ENCODE measurements around the gene IGSF23.
A peak's percentile ranks its signal among the peaks of the same experiment; 100 is the strongest.

DNA sequence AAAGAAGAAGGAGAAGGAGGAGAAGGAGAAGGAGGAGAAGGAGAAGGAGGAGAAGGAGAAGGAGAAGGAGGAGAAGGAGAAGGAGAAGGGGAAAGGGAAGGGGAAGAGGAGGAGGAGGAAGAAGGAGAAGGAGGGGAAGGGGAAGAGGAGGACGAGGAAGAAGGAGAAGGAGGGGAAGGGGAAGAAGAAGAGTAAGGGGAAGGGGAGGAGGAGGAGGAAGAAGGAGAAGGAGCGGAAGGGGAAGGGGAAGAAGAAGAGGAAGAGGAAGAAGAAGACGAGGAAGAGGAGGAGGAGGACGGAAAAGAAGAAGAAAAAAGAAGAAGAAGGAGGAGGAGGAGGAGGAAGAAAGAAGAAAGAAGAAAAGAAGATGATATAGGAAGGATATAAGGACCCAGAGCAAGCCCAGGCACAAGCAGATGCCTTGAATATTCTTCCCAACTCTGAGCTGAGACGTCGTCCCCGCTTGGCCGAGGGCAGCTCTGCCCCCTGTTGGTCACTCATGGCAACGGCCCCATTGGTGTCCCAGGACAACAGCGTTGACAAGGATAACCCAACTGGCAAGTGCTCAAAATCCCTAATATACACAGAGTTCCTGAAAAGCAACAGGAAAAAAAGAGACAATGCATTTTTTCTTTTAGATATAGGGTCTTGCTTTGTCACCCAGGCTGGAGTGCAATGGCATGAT lies 30.6 kb upstream of the IGSF23 start:
- TF ChIP-seq, protein P1, sequence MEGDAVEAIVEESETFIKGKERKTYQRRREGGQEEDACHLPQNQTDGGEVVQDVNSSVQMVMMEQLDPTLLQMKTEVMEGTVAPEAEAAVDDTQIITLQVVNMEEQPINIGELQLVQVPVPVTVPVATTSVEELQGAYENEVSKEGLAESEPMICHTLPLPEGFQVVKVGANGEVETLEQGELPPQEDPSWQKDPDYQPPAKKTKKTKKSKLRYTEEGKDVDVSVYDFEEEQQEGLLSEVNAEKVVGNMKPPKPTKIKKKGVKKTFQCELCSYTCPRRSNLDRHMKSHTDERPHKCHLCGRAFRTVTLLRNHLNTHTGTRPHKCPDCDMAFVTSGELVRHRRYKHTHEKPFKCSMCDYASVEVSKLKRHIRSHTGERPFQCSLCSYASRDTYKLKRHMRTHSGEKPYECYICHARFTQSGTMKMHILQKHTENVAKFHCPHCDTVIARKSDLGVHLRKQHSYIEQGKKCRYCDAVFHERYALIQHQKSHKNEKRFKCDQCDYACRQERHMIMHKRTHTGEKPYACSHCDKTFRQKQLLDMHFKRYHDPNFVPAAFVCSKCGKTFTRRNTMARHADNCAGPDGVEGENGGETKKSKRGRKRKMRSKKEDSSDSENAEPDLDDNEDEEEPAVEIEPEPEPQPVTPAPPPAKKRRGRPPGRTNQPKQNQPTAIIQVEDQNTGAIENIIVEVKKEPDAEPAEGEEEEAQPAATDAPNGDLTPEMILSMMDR (IDR thresholded peaks at IDR 0.05), result peak in 3 of 7 experiments; percentile 10 to 38 (median 37)
- TF ChIP-seq POLR2A (IDR thresholded peaks at IDR 0.05) (no peak), EP300 (IDR thresholded peaks at IDR 0.05) (no peak)

Measured in stomach (tissue), 4 donors.